ENCODE results near the gene ACSM3.
"Not testable (repeated sequence)": the region's sequence is repeated elsewhere in the genome, so short reads cannot be mapped to it uniquely, and the experiment has no call there.

ACSM3 gene, protein sequence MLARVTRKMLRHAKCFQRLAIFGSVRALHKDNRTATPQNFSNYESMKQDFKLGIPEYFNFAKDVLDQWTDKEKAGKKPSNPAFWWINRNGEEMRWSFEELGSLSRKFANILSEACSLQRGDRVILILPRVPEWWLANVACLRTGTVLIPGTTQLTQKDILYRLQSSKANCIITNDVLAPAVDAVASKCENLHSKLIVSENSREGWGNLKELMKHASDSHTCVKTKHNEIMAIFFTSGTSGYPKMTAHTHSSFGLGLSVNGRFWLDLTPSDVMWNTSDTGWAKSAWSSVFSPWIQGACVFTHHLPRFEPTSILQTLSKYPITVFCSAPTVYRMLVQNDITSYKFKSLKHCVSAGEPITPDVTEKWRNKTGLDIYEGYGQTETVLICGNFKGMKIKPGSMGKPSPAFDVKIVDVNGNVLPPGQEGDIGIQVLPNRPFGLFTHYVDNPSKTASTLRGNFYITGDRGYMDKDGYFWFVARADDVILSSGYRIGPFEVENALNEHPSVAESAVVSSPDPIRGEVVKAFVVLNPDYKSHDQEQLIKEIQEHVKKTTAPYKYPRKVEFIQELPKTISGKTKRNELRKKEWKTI

DNA sequence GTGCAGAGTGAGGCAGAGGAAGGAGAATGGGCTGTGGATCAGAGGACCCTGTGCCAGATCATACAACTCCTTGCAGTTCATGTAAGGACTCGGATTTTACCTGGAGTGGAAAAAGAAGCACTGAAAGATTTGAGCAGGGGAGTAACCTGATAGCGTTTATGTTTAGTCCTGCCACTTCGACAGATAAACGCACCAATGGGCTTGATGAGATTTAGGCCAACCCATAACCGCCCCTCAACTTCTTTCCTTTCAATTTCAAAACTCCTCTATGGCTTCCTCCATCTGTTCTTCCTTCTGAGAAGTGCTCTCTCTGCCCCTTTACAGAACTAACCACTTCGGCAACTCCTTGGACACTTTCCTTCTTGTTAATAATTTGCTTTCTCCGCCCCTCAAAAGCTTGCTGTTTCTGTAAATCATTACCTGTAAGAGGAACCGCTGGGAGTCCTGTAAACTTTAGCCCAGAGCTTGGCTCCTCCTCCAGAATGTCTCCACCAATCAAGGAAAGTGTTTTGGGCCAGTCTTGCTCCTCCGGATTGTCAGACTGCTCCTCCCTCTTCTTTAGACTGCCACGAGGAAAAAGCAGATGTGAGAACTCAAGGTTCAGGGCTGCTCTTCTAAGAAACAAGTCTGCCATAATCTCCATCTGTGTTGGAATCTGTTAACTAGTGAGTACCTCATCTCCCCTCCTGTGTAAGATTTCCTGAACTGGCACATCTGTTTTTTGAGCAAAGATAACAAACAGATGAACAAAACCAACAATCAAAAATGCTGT, at the start of gene ACSM3:
ACSM3 (plus strand) TSS at position 554 of the 772 bp plus-strand sequence. CDS start 6,021 bp downstream, outside the sequence.
- DNase-seq = peak; percentile 56

DNA sequence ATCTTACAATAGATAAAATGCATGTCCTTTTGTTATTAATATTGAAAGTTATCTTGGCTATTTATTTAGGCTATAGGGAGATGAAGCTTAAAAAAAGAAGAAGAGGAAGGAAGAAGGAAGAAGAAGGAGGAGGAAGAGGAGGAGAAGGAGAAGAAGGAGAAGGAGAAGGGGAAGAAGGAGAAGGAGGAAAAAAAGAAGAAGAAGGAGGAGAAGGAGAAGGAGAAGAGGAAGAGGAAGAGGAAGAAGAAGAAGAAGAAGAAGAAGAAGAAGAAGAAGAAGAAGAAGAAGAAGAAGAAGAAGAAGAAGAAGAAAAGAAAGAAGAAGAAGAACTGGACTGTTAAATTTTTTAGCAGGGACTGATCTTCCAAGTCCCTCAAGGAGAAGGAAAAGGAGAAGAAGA, 46.1 kb upstream of the ACSM3 start:
- DNase-seq, ATAC-seq: not testable (repeated sequence)

More for the DNA sequence above, at the start of gene ACSM3:
- peak; percentile 99 for ATAC-seq

DNA sequence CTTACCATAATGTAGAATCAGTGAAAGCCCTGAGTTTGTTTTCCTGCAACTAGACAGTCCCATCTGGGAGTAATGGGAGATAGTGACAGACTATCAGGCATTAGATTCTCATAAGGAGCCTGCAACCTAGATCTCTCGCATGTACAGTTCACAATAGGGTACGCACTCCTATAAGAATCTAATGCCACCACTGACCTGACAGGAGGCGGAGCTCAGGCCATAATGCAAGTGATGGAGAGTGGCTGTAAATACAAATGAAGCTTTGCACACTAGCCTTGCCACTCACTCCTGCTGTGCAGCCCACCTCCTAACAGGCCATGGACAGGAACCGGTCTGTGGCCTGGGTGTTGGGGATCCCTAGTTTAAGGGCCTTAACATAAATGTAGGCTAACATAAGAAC, 43.6 kb upstream of the ACSM3 start:
- ATAC-seq (no peak), DNase-seq (no peak)

DNA sequence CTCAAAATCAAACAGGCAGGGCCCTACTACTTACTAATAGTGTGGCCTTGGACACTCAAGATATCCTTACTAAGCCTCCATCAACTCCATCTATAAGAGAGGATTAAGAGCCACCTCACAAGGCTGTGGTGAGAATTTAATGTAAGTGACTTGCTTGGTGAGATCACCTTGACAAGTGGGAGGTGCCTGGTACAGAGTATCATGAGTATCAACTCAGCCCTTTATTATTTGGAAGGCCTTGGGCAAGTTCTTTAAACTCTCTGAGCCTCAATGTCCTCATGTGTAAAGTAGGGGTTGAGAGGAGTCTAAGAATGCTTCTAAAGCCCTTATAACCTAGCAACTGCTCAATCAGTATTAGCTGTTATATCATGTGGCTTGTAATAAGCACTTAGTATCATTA, 37.2 kb upstream of the ACSM3 start:
- no peak for ATAC-seq
- DNase-seq = no peak

DNA sequence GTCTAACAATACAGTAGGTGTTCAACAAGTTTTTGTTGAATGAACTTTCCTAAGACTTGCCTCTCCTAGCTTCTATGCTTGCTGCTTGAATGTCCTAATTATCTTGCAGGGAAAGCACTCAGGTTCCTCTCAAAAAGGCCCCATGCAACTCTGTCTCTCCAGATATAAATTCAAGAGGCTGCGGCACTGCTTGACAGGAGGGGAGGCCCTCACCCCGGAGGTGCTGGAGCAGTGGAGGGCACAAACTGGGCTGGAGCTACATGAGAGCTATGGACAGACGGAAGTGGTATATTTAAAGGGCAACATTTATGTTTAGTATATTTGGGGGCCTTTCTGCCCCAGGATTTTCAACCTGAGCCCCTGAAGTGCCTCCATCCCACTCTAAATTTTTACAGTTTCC, 36.6 kb upstream of the ACSM3 start:
- no peak for ATAC-seq
- DNase-seq = no peak

DNA sequence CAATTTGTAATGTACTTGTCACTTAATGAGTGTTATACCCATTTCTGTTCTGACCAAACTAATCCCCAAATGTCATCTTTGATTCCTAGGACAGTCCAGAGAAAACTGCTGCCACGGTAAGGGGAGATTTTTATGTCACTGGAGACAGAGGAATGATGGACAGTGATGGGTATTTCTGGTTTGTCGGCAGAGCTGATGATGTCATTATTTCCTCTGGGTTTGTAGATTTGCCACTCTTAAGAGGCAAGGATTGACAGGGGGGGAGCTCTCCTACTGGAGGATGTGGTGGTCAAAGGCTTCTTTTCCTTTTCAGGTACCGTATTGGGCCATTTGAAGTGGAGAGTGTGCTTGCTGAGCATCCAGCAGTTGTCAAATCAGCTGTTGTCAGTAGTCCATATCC, 34.7 kb upstream of the ACSM3 start:
- no peak for DNase-seq
- ATAC-seq = no peak

DNA sequence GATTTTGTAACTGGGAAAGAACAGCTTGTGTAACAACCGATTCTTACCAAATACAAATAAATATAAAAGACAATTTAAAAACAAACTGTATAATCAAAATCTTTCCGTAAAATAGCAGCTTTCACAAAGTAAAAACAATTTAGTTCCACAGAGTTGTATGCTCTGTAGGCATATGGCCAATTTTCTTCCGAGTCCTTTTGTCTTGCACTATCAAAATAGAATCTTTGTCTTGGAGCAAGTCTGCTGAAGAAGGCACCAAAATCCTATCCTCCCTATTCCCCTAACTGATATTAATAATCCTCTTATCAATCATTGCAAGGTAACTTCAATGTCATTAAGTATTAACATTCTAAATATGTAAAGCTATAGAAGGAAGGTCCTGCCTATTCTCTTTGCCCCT, 29.8 kb upstream of the ACSM3 start:
- DNase-seq = no peak
- no peak for ATAC-seq

DNA sequence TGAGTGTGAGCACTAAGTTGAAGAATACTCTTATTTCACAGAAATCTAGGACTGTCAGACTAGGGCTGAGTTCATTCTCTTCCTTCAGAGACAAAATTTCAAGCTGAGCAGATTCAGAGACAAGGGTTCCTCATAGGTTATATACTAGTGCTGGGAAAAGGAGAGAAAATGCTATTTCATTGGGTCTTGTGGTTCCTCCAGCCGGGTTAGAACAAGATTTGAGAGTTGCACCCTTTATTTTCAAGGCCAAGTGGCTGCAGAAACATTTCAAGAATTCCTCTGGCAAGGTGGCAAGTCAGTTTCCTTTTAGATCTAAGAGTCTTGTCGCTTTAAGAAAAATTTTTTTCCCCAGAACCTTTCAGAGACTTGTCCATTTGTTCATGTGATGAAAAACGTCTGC, 29.0 kb upstream of the ACSM3 start:
- DNase-seq (no peak), ATAC-seq (no peak)

DNA sequence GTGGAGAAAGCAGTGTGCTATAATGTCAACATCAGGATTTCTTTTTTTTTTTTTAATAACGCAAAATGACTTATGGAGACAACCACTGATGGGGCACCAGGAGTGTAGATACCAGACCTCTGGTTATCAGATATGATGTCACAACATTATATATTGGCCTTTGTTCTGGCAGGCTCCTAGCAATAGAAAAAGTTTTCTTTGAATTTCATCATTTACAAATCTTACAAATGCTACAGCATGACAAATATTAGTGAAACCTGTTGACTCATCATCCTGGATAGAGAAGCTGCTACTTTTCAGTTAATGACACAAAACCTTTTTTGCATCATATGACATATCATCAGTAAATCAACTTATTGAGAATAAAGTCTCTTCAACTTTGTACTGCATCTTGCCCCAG, 28.3 kb upstream of the ACSM3 start:
- no peak for DNase-seq
- peak; percentile 23 for ATAC-seq

DNA sequence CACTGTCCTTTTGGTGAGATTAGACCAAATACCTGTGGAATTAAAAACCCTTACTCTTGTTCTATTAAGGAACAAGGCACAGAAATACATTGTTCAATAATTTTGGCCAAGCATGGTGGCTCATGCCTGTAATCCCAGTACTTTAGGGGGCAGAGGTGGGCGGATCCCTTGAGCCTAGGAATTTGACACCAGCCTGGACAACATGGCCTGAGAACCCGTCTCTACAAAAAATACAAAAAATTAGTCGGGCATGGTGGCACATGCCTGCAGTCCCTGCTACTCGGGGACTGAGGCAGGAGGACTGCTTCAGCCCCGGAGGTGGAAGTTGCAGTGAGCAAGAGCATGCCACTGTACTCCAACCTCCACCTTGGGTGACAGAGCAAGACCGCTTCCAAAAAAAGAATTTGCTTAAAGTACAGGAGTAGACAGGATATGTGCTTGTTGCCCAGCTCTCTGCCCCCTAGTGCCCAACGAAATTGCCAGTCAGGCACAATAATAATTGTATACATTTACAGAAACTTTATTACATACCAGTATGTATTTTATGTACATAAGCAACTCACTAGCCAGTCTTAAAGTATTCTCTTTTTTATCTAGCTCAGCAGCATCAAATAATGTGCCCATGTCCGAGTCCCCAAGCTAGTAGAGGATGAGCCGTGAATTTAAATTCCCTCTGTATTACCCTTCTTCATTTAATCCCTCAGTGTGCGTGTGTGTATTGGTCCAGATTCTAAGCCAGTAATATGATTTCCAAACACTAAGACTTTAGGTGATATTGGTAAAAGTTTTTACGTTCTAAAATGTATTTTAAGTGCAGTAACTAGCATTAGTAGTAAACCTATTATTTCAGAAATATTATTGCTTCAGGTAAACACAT, 23.6 kb upstream of the ACSM3 start:
- DNase-seq (peak; percentile 20), ATAC-seq (no peak)

DNA sequence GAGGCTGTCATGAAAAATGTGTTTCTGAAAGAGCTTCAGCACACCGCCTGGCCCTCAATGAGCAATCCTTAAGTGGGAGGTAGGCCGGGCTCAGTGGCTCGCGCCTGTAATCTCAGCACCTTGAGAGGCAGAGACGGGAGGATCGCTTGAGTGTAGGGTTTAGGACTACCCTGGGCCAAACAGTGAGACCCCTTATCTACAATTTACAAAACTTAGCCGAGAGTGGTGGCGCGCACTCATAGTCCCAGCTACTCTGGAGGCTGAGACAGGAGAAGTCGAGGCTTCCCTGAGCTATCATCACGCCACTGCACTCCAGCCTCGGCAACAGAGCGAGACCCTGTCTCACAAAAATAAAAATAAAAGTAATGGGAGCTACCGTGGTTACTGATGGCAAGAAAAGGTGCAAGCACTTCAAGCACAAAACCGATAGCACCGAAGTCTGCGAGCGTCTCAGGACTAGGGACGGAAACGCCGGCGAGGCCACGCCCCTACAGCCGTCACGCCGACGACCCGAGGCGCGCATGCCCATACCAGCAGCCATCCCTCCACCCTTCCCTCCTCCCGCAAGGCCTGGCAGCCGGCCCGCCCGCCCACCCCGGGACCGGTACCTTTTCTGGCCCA, 22.8 kb upstream of the ACSM3 start:
- ATAC-seq = peak; percentile 82
- peak; percentile 91 for DNase-seq

DNA sequence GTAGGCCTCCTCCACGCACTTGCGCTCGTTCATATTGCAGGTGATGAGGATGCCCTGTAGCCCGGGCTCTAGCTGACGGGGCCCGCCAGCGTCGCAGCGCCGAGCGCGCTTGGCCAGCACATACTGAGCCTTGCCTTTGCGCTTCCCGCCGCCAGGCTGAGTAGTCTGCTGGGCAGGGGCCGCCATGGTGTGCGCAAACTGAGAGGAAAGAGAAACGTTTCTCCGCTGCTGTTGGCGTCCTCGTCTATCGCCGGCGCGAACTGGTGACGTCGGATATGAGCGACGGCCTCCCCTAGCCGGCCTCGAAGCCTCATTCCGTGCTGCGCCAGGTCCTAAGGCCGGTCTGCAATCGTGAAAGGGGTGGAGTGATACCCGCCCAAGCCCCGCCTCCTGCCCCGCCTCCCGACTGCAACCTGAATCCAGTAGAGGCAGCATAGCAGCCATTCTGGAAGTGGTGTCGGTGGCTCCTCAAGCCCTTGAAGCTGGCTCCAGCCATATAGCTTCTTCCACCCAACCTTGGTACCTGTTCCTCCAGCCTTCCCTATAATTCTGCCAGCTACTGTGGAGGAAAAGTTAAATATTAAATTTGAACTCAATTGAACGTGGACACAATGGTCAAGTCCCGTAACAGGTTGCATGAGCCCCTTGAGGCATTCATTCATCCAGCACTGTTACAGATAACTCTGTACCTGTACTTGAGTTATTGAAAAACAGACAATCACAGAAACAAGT, 22.1 kb upstream of the ACSM3 start, which contains the start of gene THUMPD1:
THUMPD1 (minus strand) TSS at position 265 of the 732 bp plus-strand sequence; CDS start at position 186, 79 bp downstream.
- DNase-seq (peak; percentile 99), ATAC-seq (peak; percentile 98)

DNA sequence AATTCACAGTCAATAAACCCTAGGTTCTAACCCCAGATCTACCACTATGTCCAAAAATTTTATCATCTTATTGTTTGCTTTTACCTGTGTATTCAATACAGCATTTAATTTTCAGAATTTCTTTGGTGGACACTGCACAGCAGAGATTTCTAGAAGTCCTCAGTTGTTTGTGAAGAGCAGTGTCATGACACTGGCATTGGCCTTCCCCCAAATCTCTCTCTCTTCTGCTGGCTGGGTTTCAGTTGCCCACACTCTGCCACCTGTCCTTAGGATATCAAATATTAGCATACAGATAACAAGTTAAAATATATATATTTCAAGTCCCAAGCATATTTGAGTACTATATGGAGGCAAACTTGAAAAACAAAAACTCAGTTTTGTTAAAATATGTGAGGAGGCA, 20.2 kb upstream of the ACSM3 start:
- DNase-seq = no peak
- ATAC-seq = no peak

DNA sequence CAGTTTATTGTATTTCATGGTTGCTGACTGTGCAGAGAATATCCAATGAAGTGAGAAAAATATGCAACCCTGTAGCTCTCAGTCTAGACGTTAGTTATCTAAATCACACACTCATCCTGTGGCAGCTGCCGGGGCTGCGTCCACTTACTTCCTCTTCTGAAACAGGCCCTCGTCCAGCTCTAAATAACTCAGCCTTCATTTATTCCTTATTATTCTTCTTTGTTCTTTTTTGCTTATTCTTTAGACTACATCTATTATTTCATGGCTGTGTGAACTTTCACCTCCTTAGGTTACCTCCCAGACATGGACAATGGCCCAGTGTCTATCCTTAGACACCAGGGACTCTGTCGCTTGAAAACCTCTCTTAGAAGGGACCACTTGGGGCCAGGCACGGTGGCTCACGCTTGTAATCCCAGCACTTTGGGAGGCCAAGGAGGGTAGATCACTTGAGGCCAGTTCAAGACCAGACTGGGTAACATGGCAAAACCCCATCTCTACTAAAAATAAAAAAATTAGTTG, 18.8 kb upstream of the ACSM3 start:
- ATAC-seq (no peak), DNase-seq (no peak)

DNA sequence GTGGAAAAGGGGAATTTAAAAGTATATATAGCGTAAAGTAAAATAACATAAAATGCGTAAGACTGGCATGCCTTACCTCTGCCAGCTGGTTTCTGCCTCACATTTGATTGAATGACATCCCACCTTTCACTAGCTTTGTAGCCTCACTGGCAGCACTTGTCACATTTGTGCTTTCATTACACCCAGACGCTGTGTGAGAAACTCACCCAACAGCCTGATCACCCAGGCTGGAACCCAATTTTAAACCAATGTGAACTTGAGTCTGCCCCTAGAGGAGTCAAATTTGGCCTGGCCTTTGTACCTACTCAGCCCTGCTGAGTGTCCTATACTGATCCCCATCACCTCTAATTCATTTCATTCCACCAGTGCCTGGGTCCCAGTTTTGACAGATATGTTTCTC, 17.4 kb upstream of the ACSM3 start:
- DNase-seq (no peak), ATAC-seq (no peak)

DNA sequence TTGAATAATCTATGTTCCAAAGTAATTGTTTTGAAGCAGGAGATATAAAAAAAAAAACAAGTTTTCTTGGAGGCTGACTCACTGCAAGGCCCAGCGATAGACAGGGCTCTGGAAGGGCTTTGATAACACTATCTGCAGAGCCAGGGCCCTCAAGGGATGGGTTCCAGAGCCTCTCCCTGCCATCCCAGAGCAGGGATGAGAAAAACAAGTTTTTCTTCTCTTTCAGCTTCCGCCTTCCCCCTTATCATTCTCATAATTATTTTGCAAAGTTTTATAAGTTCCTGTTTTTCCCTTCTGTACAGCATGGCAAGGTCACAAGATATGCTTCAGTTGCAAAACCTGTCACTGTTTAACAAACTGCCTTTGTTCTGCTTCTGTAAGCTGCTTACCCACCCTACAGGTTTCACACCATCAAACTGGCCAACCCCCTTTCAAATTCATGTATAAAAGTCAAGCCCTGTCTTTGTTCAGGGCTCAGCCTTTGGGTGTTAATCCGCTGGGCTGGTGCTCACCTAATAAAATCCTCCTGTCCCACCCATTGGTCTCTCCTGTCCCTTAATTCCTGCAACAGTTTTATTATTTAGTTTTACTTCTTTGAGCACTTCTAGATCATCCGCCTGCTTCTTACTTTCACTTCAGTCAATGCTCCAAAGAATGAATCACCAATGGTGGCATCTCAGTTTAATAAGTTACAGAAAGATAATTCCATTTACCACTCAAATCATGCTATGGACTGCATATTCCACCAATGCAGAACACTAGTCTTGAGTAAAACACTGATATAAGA, 16.6 kb upstream of the ACSM3 start:
- DNase-seq = no peak
- ATAC-seq = no peak

DNA sequence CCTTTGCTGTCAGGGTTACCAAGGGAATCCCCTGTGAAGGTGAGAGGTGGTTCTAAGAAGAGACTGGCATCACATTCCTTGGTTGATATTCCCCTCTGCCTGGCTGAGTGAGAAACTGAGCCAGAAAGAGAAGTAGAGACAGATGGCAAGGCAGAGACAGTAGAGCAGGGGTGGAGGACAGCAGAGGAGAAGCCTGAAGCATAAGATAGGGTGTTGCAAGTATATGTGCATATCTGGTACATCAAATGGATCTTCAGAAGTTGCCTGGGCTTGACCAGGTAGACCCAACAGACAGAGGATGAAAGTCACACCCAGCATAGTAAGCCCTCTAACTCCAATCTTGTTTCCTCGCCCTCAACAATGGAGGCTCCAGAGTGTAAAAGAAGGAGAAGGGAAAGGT, 14.3 kb upstream of the ACSM3 start:
- DNase-seq (no peak), ATAC-seq (no peak)

DNA sequence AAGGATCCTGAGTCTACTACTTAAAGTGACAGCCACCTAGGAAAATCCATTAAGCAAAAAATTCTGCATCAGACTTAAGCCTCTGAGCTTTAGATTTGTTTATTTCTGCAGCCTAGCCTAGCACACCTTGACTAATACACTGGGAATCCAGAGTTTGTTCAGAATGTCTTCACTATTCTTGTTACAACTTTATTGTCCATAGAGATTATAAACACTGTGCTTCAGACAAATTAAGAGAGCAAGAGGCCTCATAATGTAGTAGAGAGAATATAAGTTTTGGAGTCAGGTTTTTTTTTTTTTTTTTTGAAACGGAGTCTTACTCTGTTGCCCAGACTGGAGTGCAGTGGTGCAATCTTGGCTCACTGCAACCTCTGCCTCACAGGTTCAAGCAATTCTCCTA, 13.3 kb upstream of the ACSM3 start:
- ATAC-seq = no peak
- no peak for DNase-seq

DNA sequence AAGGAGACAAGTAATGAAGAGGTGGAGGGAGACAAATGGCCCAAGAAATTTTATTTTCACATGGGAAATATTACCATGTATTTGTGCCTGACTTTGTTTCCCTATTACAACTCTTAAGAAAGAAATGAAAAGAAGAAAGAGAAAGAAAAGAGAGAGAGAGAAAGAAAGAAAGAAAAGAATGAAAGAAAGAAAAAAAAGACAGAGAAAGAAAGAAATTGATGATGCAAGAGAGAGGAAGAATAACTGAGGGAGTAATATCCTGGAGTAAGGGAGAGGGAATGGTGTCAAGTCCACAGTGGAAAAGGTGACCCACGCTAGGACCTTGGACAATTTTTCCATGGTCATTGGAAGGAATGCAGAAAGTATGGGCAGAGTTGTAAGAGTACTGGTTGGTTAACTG, 10.1 kb upstream of the ACSM3 start:
- ATAC-seq (no peak), DNase-seq (no peak)

DNA sequence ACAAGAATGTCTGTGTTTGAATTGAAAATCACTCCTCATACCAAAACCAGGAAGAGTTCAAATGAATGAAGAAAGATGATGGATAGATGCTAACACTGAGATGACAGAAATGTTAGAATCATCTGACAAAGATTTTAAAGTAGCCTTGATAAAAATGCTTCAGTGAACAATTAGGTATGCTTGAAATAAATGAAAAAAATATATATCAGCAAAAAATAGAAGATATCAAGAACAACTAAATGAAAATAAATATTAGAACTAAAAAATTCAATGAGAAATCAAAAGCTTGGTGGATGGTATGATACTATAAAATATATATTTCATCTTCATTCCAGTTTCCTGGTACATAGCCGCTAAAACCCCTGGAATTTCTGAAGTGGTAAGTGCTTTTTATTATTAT, 8.6 kb upstream of the ACSM3 start:
- ATAC-seq (no peak), DNase-seq (no peak)
